NCI-H510A (cell line): ENCODE measurements around the gene GSTT4.
"Not testable (repeated sequence)": the region's sequence is repeated elsewhere in the genome, so short reads cannot be mapped to it uniquely, and the experiment has no call there.

Experiments used
- DNase-seq: peaks from one replicate; lab custom pipeline; 2025; lab: John Stamatoyannopoulos, UW

The GSTT4 gene

DNA sequence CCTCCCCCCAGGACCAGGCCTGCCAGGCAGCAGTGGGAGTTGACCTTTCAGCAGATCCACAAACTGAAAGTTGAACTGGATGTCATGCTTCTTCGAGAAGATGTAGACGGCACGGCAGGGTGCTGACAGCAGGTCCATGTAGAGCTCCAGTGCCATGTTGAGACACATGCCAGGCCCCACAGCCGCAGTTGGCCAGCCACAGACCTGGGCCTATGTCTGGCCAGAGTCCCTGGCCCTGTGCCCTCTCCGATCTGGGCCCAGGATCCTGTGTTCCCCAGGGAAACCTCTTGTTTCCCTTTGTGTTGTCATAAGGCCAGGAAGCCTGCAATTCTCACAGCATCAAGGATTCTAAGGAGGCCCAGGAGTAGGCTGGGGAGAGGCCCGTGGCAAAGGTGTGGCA lies at the start of gene GSTT4:
GSTT4 (minus strand) TSS at position 253 of the 400 bp plus-strand sequence; CDS start at position 156, 97 bp downstream.
- no peak for DNase-seq

DNA sequence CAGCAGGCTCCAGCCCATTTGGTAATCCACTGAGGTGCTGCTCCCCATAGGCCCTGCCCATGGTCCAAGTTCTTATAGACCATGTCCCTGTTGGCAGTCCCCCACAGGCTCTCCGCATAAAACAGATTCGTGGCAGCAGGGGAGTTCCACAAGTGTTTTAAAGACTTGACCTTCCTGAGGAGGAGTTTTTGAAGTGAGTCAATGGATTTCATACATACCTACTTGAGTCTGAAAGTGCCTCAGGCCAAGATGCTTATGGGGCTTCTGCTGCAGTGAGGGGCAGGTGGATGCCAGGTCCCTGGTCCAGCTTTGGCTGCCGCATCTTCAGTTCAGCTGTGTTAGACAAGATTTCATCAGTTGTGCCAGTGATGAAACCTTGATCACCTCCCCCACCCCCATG lies 49.1 kb upstream of the GSTT4 start:
- no peak for DNase-seq

DNA sequence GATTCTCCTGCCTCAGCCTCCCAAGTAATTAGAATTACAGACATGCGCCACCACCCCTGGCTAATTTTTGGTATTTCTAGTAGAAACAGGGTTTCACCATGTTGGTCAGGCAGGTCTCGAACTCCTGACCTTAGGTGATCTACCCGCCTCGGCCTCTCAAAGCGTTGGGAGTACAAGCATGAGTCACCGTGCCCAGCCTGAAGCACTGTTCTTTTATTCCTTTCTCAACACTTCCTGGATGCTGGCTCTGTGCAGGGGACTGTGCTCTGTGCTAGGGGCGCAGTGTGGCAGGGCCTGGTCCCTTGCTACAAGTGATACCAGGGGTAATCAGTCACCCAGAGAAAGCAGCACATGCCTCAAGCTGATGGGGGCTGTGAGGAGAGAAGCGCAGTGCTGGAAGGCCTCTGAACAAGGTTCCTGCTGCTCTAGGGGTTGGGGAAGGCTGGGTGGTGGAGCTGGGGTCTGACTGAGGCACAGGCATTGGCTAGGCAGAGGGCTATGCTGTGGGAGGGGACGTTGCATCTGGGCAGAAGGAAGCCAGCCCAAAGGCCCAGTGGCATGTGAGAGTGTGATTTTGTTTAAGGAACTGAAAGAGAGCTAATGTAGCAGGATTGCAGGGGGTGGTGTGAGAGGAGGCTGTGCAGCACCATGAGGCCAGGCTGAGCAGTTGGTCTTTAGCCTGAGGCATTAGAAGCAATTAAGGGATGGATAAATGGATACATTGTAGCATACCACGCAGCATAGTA lies 48.4 kb upstream of the GSTT4 start:
- no peak for DNase-seq

DNA sequence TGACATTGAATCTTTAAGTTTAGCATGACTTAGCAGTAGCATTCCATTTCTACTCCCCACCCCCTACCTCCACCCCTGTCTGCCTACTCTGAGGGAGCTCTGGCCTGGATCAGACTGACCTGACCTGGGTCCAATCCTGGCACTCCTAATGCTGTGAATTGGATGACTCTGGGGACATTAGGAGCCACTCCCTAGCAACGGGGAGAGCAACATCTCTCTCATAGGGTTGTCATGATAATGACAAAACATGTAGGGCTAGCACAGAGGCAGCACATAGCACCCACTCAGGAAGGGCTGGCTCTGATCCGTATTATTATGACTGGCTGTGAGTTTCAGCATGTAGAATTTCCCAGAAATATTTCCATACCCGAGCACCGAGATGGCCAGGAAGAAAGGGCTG lies 46.3 kb upstream of the GSTT4 start:
- DNase-seq = no peak

DNA sequence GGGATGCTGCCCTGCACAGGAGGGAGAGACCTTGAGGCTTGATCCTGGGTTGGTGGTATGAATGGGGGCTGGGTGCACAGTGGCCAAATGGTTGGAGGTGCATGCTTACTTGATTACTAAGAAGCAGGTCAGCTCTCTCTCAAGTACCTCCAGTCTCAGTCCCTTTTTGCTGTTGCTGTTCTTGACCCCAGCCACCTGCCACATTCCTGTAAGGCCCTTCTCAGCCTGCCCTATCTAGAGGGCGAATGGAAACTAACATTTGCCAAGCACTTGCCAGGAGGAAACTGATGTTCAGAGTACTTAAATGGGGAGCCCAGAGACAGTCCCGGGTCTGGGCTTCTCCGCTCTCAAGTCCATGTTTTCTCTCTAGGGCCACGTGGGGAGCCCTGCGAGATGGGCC lies 45.8 kb upstream of the GSTT4 start:
- no peak for DNase-seq

DNA sequence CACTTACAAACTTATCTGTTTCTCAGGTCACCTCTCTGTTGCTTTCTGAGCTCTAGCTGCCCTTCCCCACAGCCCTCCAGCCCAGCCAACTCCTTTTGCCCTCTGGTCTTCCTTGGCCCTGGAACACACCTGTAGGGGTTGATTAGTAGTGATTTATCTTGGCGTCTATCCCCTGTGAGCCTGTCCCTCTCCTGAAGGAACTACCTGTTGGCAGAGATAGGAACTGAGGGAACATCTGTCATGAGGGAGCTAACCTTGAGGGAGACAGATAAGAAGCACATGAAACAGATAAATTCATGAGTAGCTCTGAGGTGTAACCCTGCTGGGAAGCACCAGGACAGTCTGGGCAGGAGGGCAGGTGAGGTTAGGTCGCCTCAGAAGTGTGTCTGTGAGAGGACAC lies 44.7 kb upstream of the GSTT4 start:
- no peak for DNase-seq

DNA sequence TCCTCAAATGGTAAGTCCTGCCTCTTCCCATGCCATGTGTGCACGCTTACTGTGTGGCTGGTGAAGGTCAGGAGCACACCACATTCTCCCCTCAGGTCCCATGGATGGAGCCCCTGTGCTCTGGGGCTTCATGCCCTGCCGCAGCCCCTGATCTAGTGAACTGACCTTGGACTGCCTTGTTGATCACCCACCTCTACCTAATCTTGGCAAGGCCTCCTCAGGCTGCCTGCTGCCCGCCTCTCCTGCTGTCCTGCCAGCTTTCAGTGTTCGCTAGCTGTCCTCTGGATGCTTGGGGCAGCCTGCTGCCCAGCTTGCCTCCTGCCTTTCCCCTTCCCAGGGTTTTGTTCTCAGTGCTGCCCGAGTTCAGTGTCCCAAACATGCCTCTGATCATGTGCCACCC lies 44.0 kb upstream of the GSTT4 start:
- DNase-seq = no peak

DNA sequence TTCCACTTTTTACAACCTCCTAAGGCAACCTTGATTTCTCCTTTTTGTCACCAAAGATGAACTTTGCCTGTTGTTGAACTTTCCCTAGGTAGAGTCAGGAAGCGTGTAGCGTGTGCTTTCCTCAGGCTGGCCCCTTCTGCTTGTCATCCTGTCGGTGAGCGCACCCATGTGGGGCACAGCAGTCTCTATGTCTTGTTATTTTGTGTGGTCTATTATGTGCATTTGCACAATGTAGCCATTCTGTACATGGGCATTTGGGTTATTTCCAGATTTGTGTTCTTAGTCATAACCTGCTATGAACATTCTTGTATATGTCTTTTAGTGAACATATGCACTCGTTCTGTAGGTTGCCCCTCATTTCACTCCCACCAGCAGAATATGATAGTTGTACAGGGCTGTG lies 40.8 kb upstream of the GSTT4 start:
- DNase-seq = no peak

DNA sequence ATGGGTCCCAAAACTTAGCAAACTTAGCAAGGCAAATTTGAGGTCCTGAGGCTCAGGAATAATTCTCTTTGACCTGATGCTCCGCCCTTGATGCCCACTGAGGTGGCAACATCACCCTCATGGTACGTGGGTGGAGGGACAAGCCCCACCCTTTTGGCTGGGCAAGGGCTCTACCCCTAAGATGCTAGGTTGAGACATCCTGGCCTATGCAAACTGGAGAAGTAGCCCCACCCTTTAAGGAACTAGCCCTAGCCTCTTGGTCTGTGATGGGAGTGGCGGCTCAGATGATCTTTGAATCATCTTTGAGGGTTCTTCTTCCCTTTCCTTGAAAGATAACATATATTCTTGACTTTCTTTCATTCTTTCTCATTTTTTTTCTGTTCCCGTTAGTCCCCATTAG lies 38.7 kb upstream of the GSTT4 start:
- no peak for DNase-seq

DNA sequence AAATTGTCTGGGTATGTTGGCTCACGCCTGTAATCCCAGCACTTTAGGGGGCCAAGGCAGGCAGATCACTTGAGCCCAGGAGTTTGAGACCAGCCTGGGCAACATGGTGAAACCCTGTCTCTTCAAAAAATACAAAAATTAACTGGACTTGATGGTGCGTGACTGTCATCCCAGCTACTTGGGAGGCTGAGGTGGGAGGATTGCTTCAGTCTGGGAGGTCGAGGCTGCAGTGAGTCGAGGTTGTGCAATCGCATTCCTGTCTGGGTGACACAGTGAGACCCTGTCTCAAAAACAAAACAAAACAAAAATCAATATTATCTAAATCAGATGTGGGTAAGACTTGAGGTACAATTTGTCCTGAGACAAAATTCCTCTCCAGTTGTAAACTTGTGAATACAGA lies 38.2 kb upstream of the GSTT4 start:
- not testable (repeated sequence) for DNase-seq

DNA sequence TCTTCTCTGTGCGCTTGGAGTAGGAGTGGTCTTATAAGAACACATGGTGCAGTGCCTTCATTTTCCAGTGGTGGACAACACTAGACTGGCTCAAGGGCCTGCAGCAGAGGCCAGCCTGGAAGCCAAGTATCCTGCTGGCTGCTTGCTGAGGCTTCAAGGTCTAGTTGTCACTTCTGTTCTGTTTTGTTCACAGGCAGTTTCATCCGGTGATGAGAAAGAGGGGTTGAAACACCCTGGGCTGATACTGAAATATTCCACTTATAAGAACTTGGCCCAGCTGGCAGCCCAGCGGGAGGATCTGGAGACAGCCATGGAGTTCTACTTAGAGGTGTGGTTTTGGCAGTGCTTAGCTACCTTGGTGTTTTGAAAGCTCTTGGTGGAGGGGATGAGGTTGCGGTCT lies 35.7 kb upstream of the GSTT4 start:
- no peak for DNase-seq

DNA sequence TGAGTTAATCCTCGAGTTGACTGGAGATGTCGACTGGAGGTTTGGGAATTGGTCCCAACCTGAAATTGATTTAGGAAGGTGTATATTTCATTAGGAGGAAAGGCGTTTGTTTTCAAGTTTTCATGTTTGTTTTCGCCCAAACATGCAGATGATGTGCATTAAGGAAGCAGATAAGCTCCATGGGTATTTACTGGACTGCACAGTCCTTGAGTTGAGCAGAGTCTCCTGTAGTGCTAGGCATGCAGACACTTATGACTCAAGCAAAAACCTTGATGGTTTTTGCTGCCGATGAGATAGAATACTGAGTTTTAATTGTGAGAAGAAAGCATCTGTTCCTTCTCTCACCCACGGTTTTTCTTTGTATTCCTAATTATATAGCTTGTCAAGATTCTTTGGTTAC lies 33.8 kb upstream of the GSTT4 start:
- no peak for DNase-seq

DNA sequence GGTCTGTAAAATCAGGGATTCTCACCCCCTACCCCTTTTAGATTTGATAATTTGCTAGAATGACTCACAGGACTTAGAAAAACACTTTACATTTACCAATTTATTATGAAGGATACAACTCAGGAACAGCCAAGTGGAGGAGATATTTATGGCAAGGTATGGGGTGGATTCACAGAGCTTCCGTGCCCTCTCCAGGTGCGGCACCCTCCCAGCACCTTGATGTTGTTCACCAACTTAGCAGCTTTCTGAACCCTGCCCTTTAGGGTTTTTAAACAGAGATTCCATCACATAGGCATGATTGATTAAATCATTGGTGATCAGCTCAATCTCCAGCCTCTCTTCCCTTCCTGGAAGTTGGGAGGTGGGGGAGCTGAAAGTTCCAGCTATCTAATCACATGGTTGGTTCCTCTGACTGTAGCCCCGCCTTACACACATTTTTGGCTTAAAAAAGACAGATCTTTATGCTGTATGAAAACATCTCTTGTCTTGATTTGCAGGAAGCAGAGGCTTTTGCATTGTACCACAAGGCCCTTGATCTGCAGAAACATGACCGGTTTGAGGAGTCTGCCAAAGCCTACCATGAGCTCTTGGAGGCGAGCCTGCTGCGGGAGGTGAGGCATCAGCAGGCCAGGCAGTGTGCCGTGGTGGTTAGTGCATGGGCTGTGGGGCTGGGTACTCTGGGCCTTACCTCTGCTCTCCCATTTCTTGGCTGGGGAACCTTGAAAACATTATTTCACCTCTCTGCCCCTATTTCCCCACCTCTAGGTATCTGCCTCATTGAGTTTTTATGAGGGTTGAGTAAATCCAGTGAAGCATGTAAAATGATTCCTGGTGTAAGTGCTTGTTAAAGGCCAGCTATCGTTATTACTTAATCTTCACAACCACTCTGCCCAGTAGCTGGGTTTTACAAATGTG lies 32.9 kb upstream of the GSTT4 start:
- DNase-seq = no peak

DNA sequence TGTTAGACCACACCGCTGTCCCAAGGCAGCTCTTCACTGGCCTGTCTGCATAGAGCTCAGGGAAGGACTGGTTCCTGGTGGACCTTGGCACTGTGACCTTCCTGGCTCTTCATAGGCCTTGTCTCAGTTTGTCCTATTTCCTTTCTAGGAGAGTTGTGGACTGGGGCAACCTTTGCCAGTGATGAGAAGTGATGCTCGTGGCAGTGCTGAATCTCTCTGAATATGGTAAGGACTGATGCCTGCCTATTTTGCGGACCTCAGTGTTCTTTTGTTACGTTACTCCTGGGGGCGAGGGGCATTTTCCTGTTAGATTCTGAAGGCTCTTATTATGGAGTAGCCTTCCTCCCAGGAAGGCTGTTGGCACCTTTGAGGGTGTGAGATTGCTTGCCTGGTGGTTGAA lies 30.0 kb upstream of the GSTT4 start:
- no peak for DNase-seq

DNA sequence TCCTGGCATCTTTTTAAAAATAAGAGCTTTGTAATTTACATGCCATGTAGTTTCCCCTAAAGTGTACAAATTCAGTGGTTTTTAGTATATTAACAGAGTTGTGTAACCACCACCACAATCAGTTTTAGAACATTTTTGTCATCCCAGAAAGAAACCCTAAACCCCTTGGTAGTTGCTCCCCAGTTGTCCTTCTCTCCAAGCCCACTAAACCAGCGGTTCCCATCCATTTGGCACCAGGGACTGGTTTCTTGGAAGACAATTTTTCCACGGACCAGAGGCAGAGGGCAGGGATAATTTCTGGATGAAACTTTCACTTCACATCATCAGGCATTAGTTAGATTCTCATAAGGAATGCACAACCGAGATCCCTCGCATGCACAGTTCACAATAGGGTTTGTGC lies 28.5 kb upstream of the GSTT4 start:
- no peak for DNase-seq

DNA sequence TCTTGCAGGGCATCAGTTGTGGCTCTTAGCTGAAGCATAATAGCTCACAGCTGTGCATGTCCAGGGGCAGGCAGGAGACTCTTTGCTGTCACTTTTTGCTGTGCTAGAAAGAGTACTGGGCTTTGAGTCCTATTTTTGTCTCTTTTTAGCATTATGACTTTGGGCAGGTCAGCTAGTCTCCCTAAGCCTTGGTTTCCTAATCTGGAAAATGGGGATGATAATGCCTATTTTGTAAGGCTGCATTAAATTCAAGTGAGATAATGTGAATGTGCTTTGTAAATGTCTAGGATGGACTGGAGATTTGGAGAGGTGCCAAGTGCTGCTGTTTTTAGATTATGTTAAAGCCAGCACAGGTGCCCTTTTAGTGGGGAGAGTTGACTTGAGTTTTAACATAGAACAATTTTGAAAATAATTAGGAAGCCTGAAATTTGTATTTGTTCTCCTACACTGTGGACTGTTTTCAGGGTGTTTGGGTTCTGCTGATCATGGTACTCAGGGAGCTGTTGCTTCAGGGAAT lies 25.0 kb upstream of the GSTT4 start:
- DNase-seq = no peak

DNA sequence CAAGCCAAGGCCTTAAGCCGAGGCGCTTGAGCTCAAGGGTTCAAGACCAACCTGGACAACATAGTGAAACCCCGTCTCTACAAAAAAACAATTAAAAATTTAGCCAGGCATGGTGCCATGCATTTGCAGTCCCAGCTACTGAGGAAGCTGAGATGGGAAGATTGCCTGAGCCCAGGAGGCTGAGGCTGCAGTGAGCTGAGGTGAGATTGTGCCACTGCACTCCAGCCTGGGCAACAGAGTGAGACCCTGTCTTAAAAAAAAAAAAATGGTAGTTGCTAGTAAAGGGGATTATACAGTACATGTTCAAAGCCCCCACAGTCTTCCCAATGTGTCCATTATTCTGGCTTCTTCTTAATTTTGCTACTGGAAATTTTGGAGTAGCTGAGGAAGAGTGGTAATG lies 24.1 kb upstream of the GSTT4 start:
- DNase-seq = no peak

DNA sequence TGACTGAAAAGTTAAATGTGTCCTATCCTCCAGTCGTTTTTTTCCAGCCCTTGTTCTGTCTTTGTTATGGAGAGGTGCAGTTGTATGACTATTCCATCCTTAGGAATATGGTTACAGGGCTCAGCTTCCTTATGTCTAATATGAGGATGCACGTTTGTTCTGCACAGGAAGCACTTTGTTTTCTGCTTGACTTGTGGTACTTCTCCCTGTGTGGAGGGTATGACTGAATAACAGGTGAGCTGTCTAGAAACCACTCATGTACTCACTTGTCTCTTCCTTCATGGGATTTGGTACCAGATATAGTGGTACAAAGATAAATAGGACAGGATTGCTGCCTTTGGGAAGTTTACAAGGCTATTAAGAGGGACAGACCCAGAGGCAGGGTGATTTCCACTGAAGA lies 23.3 kb upstream of the GSTT4 start:
- no peak for DNase-seq

DNA sequence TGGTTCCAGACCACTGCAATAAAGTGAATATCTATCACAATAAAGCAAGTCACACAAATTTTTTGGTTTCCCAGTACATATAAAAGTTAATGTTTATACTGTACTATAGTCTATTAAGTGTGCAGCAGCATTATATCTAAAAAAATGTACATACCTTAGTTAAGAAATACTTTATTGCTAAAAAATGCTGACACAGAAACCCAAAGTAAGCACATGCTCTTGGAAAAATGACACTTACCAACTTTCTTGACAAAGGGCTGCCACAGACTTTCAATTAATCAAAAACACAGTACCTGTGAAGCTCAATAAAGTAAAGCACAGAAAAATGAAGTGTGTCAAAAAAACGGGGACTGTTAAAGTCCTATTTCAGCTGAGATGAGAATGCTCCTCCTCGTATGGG lies 22.7 kb upstream of the GSTT4 start:
- DNase-seq = no peak

DNA sequence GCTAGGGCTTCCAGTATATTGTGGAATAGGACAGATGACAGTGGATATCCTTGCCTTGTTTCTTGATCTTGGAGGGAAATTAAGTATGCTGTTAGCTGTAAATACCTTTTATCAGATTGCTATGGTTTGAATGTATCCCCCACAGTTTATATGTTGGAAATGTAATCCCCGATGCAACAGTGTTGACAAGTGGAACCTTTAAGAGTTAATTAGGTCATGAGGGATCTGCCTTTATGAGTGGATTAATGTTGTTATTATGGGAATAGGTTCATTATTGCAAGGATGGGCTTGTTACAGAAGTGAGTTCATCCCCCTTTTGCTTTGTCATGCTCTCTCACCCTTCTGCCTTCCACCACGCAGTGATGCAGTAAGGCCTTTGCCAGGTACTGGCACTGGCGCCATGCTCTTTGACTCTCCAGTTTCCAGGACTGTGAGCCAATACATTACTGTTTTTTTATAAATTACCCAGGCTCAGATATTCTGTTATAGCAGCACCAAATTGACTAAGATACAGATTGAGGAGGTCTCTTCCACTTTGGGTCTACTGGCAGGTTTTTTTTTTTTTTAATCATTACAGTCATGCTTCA lies 22.2 kb upstream of the GSTT4 start:
- no peak for DNase-seq

DNA sequence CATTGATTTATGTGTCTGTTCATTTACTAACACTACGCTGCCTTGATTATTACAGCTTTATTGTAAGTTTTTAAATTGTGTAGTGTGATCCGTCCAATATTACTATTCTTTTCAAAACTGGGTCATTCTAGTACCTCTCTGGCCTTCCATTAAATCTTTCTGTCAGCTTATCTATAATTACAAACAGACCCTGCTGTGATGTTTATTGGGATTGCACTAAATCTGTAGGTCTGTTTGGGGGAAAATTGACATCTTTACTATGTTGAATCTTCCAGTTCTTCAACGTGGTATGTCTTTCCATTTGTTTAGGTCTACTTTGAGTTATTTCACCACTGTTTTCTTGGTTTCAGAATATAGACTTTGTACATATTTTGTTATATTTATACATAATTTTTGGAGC lies 21.5 kb upstream of the GSTT4 start:
- no peak for DNase-seq

DNA sequence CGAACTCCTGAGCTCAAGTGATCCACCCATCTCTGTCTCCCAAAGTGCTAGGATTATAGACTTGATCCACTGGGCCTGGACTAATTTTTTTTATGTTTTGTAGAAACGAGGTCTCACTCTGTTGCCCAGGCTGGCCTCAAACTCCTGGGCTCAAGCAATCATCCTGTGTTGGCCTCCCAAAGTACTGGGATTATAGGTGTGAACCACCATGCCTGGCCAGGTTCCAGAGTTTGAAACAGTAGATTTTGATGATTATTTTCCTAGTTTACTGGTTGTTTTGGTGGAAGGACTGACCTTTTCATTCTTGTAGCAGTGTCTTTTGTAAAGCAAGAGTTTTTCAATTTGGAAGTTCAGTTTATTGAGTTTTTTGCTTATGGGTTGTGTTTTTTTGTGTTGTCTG lies 20.8 kb upstream of the GSTT4 start:
- no peak for DNase-seq

DNA sequence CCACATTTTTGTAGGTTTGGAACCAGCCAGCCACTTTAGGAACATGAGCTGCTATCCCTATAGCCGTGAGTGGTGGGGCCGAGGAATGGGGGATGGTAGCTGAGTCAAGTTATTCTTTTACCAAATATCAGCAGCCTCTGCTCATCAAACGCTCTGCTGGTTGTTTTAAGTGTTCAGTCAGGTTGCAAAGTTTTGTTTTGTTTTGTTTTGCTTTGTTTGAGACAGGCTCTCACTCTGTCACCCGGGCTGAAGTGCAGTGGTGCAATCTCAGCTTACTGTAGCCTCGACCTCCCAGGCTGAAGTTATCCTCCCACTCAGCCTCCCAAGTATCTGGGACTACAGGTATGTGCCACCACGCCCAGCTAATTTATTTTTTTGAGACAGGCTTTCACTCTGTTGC lies 20.2 kb upstream of the GSTT4 start:
- no peak for DNase-seq
